ENCODE measurements around the gene SGCD. TPM values are rescaled to one million over a fixed set of nuclear protein-coding genes. Genes with fewer than 3 reads are reported as not detected.

SGCD gene
- polyA plus RNA-seq, 1 donor (not counting 4 experiments of a cell fraction or from before 2014, with no cell fraction given), result not detected

DNA sequence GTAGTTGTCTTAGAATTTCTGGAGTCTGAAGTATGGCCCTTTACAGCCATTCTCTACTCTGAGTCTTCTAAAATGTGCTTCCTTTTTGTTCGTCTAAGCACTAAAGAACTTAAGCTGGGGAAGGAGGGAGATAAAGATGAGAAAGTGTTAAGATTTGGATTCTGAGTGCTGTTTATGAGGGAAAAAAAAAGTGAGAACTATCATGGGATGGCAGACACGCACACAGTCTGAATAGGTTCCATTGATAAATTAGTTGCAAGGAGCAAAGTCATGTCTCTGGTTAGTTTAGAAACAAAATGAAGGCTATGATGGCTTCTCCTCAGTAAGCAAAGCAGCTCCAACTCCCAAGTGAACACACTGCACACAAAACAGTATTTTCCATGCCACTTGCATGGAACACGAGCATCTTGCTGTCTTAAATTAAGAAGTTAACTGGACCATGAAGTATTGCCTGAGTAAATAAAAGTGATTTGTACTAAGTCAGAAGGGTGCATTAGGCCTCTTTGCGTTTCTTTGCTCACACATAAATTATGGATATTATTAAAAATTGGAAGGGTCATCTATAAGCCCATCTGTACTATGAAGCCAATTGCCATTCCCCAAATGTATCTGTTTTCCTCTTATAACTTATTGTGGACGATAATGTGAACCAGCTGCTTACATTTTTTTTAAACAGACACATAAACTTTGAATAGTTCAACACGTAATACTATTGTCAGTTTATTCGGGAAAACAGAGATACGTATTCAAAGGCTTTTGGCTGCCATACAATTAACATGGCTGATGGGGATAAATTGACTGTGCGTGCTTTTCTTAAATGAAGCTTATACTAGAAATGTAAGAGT lies 199.3 kb downstream of the SGCD start:
- Histone ChIP-seq H3K9me3 (ENCODE audit: control insufficient read depth, low read depth, low read length) (no peaks in the 10 kb centered on the region), H3K4me1 (ENCODE audit: control insufficient read depth, extremely low read depth, insufficient read depth, low read length) (no peaks in the 10 kb centered on the region), H3K4me3 (ENCODE audit: control insufficient read depth in 2 of 3, extremely low read depth in 1 of 3, insufficient read depth in 2 of 3, low read depth in 1 of 3, low read length in 3 of 3) (no peak overlapping the region), H3K4me2 (ENCODE audit: control insufficient read depth, extremely low read depth, insufficient read depth, low read depth, low read length) (no peak overlapping the region), H3K9ac (ENCODE audit: control insufficient read depth, extremely low read depth, insufficient read depth, low read length) (no peak overlapping the region), H3K9me1 (ENCODE audit: control insufficient read depth, extremely low read depth, insufficient read depth, low read length) (no peaks in the 10 kb centered on the region), H2AFZ (ENCODE audit: control insufficient read depth, low read length) (no peak overlapping the region), H4K20me1 (ENCODE audit: control insufficient read depth, extremely low read depth, insufficient read depth, low read length) (no peaks in the 10 kb centered on the region), H3K27ac (ENCODE audit: control insufficient read depth, insufficient read depth, low read length) (no peak overlapping the region), H3K27me3 (ENCODE audit: control insufficient read depth, extremely low read depth, insufficient read depth, low read length) (no peaks in the 10 kb centered on the region), H3K36me3 (ENCODE audit: control insufficient read depth in 2 of 2, extremely low read depth in 1 of 2, insufficient read depth in 2 of 2, low read length in 2 of 2) (no peaks in the 10 kb centered on the region), H3K79me2 (ENCODE audit: control insufficient read depth, insufficient read depth, low read length) (no peaks in the 10 kb centered on the region)
- dilution Hi-C loops (cut with MboI; ENCODE audit: extremely low pct_ligation_motif_present, low sequenced_read_pairs), result no loop called here
- TF ChIP-seq, protein P1, sequence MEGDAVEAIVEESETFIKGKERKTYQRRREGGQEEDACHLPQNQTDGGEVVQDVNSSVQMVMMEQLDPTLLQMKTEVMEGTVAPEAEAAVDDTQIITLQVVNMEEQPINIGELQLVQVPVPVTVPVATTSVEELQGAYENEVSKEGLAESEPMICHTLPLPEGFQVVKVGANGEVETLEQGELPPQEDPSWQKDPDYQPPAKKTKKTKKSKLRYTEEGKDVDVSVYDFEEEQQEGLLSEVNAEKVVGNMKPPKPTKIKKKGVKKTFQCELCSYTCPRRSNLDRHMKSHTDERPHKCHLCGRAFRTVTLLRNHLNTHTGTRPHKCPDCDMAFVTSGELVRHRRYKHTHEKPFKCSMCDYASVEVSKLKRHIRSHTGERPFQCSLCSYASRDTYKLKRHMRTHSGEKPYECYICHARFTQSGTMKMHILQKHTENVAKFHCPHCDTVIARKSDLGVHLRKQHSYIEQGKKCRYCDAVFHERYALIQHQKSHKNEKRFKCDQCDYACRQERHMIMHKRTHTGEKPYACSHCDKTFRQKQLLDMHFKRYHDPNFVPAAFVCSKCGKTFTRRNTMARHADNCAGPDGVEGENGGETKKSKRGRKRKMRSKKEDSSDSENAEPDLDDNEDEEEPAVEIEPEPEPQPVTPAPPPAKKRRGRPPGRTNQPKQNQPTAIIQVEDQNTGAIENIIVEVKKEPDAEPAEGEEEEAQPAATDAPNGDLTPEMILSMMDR (optimal IDR thresholded peaks at IDR 0.05 in 1 of 3, IDR thresholded peaks at IDR 0.05 in 1 of 3, conservative IDR thresholded peaks at IDR 0.05 in 1 of 3; ENCODE audit: extremely low read depth in 1 of 3, insufficient read depth in 2 of 3, low read length in 3 of 3), result no peak
- no peak for TF ChIP-seq EZH2 (IDR thresholded peaks at IDR 0.05; ENCODE audit: low read length)
- FAIRE-seq (no peak), DNase-seq (ENCODE audit: low read depth, low spot score) (no peak)

DNA sequence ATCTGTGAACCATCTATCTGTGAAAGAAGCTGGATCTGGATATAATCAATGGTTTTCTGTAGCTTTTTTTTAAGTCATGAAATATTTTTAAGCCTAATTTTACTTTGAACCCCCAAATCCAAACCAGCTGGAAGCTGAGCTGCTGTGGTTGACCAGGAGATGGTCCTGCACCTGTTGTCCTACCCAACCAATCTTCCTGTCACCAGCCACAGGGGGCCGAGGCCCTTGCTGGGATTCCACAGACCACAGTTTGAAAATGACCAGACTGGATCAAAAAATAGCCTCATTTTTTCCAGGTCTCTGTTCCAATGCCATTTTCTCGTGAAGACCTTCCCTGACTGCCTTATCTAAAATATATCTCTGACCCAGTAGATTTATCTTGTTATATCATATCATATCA lies 200.6 kb downstream of the SGCD start:
- DNase-seq (ENCODE audit: low read depth, low spot score) (no peak), FAIRE-seq (no peak)
- H3K4me2 ChIP-seq (ENCODE audit: control insufficient read depth, extremely low read depth, insufficient read depth, low read depth, low read length), result no peak overlapping the region
- dilution Hi-C loops (cut with MboI; ENCODE audit: extremely low pct_ligation_motif_present, low sequenced_read_pairs), result no loop called here
- H3K9me1 ChIP-seq (ENCODE audit: control insufficient read depth, extremely low read depth, insufficient read depth, low read length), result no peaks in the 10 kb centered on the region
- no peaks in the 10 kb centered on the region for H4K20me1 ChIP-seq (ENCODE audit: control insufficient read depth, extremely low read depth, insufficient read depth, low read length)
- no peak overlapping the region for H2AFZ ChIP-seq (ENCODE audit: control insufficient read depth, low read length)
- H3K4me3 ChIP-seq (ENCODE audit: control insufficient read depth in 2 of 3, extremely low read depth in 1 of 3, insufficient read depth in 2 of 3, low read depth in 1 of 3, low read length in 3 of 3), result no peak overlapping the region
- H3K27me3 ChIP-seq (ENCODE audit: control insufficient read depth, extremely low read depth, insufficient read depth, low read length), result no peaks in the 10 kb centered on the region
- H3K27ac ChIP-seq (ENCODE audit: control insufficient read depth, insufficient read depth, low read length), result no peak overlapping the region
- no peaks in the 10 kb centered on the region for H3K79me2 ChIP-seq (ENCODE audit: control insufficient read depth, insufficient read depth, low read length)
- no peaks in the 10 kb centered on the region for H3K36me3 ChIP-seq (ENCODE audit: control insufficient read depth in 2 of 2, extremely low read depth in 1 of 2, insufficient read depth in 2 of 2, low read length in 2 of 2)
- TF ChIP-seq, protein P1 (optimal IDR thresholded peaks at IDR 0.05 in 1 of 3, IDR thresholded peaks at IDR 0.05 in 1 of 3, conservative IDR thresholded peaks at IDR 0.05 in 1 of 3; ENCODE audit: extremely low read depth in 1 of 3, insufficient read depth in 2 of 3, low read length in 3 of 3), result no peak
- TF ChIP-seq EZH2 (IDR thresholded peaks at IDR 0.05; ENCODE audit: low read length), result no peak
- no peaks in the 10 kb centered on the region for H3K9me3 ChIP-seq (ENCODE audit: control insufficient read depth, low read depth, low read length)
- H3K9ac ChIP-seq (ENCODE audit: control insufficient read depth, extremely low read depth, insufficient read depth, low read length), result no peak overlapping the region
- H3K4me1 ChIP-seq (ENCODE audit: control insufficient read depth, extremely low read depth, insufficient read depth, low read length), result no peaks in the 10 kb centered on the region
